Vagina (tissue), 2 donors: ENCODE results near the gene ANKFN1.

Experiments
- CTCF ChIP-seq, 3 experiments: fragments of 450-650 bp in 2 of 3; fragments of 200-600 bp in 1 of 3; sonication (generic) in 1 of 3; IDR thresholded peaks; one replicate each; pipeline ENCODE4 v1.5.1; 2017 to 2019; ENCODE audit warnings: antibody characterized with exemption in 3 of 3, mild to moderate bottlenecking in 2 of 3, moderate library complexity in 2 of 3
- POLR2AphosphoS5 ChIP-seq, 2 donors: sonication (generic); formaldehyde crosslinking; IDR thresholded peaks; one replicate each; pipeline ENCODE4 v1.9.0; 2017; ENCODE audit warnings: antibody characterized with exemption in 2 of 2, mild to moderate bottlenecking in 2 of 2, low read depth in 1 of 2; ENCODE audit not compliant: insufficient read depth in 1 of 2

GRCh38 chr17:56274491-56274890 is 121.2 kb downstream of the ANKFN1 start:
- TF ChIP-seq CTCF (IDR thresholded peaks at IDR 0.05) (no peak), POLR2AphosphoS5 (IDR thresholded peaks at IDR 0.05; ENCODE audit: insufficient read depth in 1 of 2, low read depth in 1 of 2) (no peak)
